Cardiac muscle cell (in vitro differentiated cells and primary cell): ENCODE data around the gene CEP55. TPM values are rescaled to one million over a fixed set of nuclear protein-coding genes. Genes with fewer than 3 reads are reported as not detected.

Experiments
- DNase-seq, 2 donors: peaks; one replicate each; pipeline versions ENCODE4 v3.0.0 to v3.0.0-alpha.2; 2010 to 2017; ENCODE audit warnings: low read depth in 1 of 2, low spot score in 1 of 2
- H3K27ac ChIP-seq: fragments of 200-600 bp; sonication (generic); 2 replicates; pipeline ENCODE4 v1.5.1; 2016
- H3K27me3 ChIP-seq: fragments of 200-600 bp; sonication (generic); 2 replicates; pipeline ENCODE4 v1.6.0; 2016; ENCODE audit warnings: control low read depth
- H3K36me3 ChIP-seq: fragments of 200-600 bp; sonication (generic); 2 replicates; pipeline ENCODE4 v1.5.1; 2016; ENCODE audit warnings: control low read depth
- H3K4me1 ChIP-seq: fragments of 200-600 bp; sonication (generic); 2 replicates; pipeline ENCODE4 v1.8.1; 2017; ENCODE audit warnings: low read depth, mild to moderate bottlenecking, mixed run types
- H3K4me3 ChIP-seq: fragments of 200-600 bp; sonication (generic); 2 replicates; pipeline ENCODE4 v1.5.1; 2016; ENCODE audit warnings: mild to moderate bottlenecking
- H3K9me3 ChIP-seq: fragments of 200-600 bp; sonication (generic); 2 replicates; pipeline ENCODE4 v1.5.1; 2017; ENCODE audit warnings: low read depth, mild to moderate bottlenecking, control low read depth
- CTCF ChIP-seq: IDR thresholded peaks from 2 replicates; pipeline ENCODE4 v1.5.1; 2012; ENCODE audit warnings: low read depth, mild to moderate bottlenecking, low read length
- polyA plus RNA-seq: library from polyadenylated mRNA; unstranded; fragments of >200 nt; fragmentation: Nextera tagmentation; extraction: Ambion mirVana; gene quantifications from 2 replicates; pipeline ENCODE4 v1.2.1, GENCODE V29; 2016
- total RNA-seq: library from RNA; depleted of rRNA; stranded (reverse); fragments of >200 nt; gene quantifications from 2 replicates; pipeline ENCODE4 v1.2.3, GENCODE V29; 2016

Gene CEP55
- total and polyA plus RNA-seq, 2 experiments from 2014 or later, result 3.1 to 23.8 TPM

GRCh38 chr10:93488956-93489528, 7.4 kb upstream of the CEP55 start:
- no peaks in the 10 kb centered on the region for H3K9me3 ChIP-seq
- H3K4me1 ChIP-seq, result no peaks in the 10 kb centered on the region
- DNase-seq, result no peak
- no peaks in the 10 kb centered on the region for H3K27me3 ChIP-seq
- H3K4me3 ChIP-seq, result no peak overlapping the region
- no peak overlapping the region for H3K27ac ChIP-seq
- no peak for TF ChIP-seq CTCF
- no peaks in the 10 kb centered on the region for H3K36me3 ChIP-seq

- no peaks in the 10 kb centered on the region for H3K36me3 ChIP-seq
- DNase-seq, result no peak
- no peaks in the 10 kb centered on the region for H3K9me3 ChIP-seq
- H3K27me3 ChIP-seq, result no peaks in the 10 kb centered on the region
- no peak overlapping the region for H3K4me3 ChIP-seq
- no peaks in the 10 kb centered on the region for H3K4me1 ChIP-seq
- no peak overlapping the region for H3K27ac ChIP-seq
- no peak for TF ChIP-seq CTCF
These were observed 4.8 kb upstream of the CEP55 start for GRCh38 chr10:93491602-93492121.

GRCh38 chr10:93493162-93493561, 3.2 kb upstream of the CEP55 start:
- Histone ChIP-seq H3K4me1 (no peaks in the 10 kb centered on the region), H3K36me3 (no peaks in the 10 kb centered on the region), H3K27ac (no peak overlapping the region), H3K9me3 (no peaks in the 10 kb centered on the region), H3K27me3 (no peaks in the 10 kb centered on the region), H3K4me3 (no peak overlapping the region)
- TF ChIP-seq CTCF, result no peak
- no peak for DNase-seq

GRCh38 chr10:93494494-93494893, 1.9 kb upstream of the CEP55 start:
- Histone ChIP-seq H3K27ac (no peak overlapping the region), H3K36me3 (no peaks in the 10 kb centered on the region), H3K4me3 (no peak overlapping the region), H3K27me3 (no peaks in the 10 kb centered on the region), H3K4me1 (no peaks in the 10 kb centered on the region), H3K9me3 (no peaks in the 10 kb centered on the region)
- no peak for DNase-seq
- no peak for TF ChIP-seq CTCF

- TF ChIP-seq CTCF, result no peak
- H3K27me3 ChIP-seq, result no peaks in the 10 kb centered on the region
- DNase-seq, result peak; percentile 51 to 58
- H3K36me3 ChIP-seq, result no peaks in the 10 kb centered on the region
- peak overlapping the region; percentile 35 for H3K27ac ChIP-seq
- H3K9me3 ChIP-seq, result no peaks in the 10 kb centered on the region
- H3K4me1 ChIP-seq, result no peaks in the 10 kb centered on the region
- H3K4me3 ChIP-seq, result peak overlapping the region; percentile 58
These were observed 624 bp upstream of the CEP55 start for GRCh38 chr10:93495654-93496321.
